ENCODE data around the gene ZNF827.
A peak's percentile ranks its signal among the peaks of the same experiment; 100 is the strongest.

Gene ZNF827

DNA sequence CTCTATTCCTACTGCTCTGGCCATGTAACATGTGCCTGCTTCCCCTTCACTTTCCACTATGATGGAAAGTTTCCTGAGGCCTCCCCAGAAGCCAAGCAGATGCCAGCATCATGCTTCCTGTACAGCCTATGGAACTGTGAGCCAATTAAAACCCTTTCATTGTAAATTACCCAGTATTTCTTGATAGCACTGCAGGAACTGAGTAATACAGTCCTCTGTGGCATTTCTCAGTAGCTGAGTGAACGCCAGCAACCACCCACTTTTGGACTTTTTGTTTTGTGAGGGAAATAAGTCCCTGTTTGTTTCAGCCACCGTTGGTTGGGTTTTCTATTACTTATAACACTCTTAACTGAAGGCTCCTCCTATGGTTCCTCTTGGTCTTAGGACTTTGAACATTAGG lies 154.6 kb downstream of the ZNF827 start:
- no peak for DNase-seq

DNA sequence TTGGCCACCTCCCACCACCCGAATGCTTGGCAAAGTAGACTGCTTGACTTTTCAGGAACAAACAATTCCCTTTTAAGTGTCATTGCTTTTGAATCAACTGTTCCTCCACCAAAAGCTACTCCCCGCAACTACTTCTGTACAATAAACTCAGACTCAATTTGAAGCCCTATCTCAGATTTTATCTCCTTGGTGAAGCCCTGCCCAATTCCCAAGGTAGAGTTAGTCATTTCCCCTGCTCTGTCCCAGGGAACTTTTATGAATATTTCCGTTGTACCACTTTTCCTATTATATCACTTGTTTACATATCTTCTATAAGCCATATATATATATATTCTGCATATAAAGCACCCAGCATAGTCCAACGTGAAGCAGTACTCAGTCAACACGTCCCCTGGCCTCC lies 155.9 kb downstream of the ZNF827 start:
- no peak for DNase-seq

DNA sequence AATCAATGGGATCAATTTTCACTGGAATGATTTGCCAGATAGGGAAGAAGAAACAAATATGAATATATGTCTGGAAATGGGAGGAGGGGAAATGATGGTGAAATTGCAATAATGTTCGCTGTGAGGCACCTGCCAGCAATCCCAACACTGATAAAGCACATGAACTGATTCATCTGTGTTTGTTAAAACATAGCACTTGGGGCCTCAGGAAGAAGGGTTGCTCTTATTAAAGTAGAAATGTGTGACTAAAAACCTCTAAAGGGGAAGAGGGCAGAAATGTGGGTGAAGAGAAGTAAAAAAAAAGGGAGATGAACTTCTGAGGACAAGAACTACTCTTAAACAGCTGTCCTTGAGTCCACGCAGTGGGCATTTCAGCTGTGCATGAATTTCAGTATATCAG lies 157.3 kb downstream of the ZNF827 start:
- no peak for DNase-seq

DNA sequence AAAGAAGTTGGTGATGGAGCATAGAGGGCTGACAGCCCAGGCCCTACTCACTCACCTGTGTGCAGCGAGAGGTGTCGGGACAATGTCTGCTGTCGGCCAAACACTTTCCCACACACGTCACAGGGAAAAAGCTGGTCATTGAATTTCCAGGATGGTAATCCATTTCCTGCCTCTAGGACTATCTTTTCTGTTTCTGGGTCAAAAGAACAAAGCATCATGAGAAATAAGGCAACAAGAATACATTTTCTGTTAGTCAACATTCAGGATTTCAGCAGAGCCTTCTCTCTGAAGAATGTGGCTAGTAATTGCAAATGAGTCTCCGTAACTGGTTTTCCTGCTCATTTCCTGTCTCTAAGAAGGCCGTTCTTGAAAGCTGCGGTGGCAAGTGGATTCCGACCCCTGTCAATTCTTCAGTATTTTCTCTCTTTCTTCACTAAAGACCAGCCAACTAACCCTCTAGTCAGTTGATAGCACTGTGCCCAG lies 159.3 kb downstream of the ZNF827 start:
- no peak for DNase-seq

DNA sequence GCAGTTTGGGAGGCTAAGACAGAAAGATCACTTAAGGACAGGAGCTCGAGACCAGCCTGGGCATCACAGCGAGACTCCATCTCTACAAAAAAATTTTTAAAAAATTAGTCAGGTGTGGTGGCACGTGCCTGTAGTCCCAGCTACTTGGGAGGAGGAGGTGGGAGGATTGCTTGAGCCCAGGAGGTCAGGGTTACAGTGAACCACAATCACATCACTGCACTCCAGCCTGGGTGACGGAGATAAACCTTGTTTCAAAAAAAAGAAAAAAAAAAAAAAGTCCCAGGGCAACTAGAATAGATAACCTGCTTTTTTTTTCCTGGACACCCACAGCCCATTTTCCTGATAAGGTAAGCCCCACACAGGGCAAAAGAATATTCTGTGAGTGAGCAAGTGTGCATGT lies 162.4 kb downstream of the ZNF827 start:
- DNase-seq = no peak

DNA sequence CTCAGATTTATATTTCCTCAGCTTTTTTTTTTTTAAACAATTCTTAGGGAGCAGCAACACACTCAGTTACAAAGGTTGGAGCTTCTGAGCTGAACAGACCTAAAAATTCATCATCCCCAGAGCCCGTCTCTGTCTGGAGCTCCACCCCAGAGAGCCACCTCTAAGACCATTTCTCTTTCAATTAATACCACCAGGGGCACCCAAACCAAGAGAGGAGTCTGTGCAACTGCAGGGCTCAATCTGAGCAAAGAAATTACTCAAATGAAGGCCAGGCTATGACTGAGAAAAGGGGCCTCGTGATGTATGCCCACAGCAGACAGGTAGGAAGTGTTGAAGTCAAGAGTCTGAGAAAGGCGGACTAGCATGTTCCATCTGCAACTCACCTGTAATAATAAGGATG lies 163.2 kb downstream of the ZNF827 start:
- no peak for DNase-seq

DNA sequence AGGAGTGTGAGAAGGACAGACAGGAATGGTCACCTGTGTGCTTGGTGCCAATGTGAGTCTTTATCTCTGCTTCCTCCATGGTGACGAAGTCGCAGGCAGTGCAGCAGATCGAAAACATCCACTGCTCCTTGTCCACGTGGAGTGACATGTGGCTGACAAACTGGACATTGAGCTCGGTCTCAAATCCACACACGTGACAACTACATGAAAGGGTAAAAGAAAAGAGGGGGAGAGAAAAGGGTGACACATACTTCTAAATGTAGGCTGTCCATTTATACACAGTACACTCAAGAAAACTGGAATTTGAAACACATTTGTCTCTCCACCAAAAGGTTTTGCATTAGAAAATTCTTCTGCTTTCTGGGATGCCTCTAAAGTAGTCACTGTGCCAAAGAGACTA lies 164.2 kb downstream of the ZNF827 start:
- no peak for DNase-seq

DNA sequence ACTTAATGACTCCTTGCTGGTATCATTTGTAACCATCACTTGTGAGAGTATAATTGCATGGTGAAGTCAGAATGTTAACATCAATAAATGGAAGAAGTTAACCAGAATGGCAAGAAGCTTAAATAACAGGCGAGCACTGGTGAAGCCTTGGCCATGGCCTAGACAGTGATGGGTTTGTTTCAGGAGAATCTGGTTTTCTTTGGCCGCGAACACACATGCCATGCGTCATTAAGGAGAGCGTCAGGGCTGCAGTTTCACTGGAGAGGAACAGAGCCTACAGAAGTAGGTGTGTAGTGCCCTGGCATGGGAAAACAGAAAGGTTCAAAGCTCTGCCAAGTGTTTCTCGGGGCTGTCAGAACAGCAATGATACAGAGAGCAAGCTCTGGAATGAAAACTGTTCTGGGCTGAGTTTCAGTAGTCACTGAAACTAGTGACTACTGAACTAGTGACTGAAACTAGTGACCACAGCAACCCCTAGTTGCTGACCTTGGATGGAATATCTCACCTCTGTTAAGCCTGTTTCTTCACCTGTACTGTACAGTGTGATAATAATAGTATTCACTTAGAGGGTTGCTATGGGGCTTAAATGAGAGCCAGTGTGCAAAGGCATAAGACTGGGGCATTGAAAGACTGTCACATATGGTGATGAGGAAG lies 164.9 kb downstream of the ZNF827 start:
- no peak for DNase-seq

DNA sequence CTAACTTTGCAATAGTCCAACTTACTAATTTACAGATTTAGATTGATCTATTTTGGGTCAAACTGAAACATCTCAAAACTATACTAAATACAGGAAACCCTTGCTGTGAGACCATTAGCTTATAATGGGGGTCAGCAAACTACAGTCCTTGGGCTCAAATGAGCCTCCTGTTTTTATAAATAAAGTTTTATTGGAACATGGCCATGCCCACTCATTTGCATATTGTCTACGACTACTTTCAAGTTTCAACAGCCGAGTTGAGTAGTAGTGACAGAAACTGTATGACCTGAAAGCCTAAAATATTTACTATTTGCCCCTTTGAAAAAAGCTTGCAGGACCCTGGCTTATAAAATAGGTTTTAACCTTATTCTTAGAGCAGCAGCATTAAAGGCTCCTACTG lies 166.3 kb downstream of the ZNF827 start:
- DNase-seq = no peak

DNA sequence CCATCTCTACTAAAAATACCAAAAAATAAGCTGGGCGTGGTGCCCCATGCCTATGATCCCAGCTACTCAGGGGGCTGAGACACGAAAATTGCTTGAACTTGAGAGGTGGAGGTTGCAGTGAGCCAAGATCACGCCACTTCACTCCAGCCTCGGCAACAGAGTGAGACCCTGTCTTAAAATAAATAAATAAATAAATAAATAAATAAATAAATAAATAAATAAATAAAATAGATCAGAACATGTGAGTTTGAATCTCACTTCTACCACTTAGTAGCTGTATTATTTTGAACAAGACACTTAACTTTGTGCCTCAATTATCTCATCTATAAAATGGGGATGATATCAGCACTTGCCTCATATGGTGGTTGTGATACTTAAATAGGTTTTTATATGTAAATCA lies 168.5 kb downstream of the ZNF827 start:
- DNase-seq = no peak

DNA sequence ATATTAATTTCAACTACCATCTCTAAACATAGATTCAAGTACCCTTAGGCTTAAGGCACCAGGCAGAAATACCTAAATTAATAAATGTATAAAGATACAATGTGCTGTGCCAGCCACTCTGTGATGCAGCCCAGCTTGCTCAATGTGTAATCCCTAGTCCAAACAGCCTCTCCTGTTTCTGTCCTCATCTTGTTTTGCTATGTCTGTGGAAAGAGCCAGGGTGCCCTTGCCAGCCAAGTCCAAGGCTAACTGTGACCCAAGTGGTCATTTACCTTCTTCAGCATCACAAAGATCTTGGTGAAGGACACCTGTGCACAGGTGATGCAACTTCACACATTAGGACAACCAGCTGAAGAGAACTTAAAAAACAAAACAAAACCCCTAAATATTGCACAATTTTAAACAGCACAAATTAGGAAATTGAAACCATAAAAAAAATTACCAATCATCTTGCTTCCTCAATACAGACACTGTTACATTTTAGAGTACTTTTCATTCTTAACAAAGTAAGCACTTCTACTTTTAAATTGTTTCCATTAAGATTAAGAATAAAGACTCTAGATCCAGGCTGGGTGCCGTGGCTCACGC lies 169.1 kb downstream of the ZNF827 start:
- DNase-seq = no peak

DNA sequence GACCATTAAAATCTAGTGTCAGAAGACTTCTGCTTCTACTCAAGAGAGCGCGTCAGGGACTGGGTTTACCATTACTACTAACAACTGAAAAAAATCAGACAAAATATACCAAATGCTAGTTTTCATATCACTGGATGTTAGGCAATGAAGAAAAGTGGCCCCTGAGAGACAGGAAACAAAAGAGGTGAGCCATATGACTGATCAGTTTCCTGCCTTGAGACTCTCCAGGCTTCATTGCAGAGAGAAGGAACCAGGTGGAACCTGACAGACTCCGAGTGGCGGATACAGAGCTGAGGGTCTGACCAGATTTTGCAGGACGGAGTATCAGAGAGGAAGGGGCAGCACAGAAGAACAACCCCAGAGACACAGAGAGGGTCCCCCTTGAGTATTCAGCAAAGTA lies 172.3 kb downstream of the ZNF827 start:
- DNase-seq = no peak

DNA sequence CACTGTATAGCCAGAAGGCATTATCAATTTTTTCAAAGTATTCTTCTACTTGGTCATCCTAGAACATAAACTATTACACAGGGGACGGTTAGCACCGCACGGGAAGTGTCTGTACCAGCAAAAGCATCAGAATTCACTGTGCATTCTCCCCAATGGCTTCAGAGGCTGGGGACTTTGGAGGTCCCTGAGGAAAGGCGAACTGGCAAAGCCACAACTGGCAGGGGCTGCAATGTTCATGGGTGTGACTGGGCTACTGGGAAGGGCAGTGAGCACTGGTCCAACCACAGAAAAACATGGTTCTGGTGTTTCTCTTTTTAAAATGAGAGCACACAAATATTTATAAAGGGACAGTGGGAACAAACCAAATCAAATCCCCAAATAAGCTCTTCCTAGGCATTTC lies 175.2 kb downstream of the ZNF827 start:
- DNase-seq = no peak

DNA sequence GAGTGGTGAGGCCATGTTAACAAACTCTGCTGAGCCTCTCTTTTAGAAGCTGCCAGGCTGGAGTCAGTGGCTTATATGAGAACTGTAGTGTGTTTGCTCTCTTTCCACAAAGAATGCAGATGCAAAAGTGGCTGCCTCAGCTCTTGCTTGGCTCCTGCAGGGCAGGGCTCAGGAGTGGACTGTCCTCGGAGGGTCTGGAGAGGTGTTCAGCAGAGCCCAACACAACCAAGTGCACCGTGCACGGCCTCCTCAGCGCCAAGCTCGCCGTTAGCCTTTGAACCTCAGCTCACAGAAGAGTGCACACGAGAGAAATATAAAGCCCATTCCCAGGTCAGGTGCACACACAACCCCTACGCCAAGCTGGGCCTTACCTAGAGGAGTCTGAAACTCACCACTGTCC lies 175.9 kb downstream of the ZNF827 start:
- no peak for DNase-seq

DNA sequence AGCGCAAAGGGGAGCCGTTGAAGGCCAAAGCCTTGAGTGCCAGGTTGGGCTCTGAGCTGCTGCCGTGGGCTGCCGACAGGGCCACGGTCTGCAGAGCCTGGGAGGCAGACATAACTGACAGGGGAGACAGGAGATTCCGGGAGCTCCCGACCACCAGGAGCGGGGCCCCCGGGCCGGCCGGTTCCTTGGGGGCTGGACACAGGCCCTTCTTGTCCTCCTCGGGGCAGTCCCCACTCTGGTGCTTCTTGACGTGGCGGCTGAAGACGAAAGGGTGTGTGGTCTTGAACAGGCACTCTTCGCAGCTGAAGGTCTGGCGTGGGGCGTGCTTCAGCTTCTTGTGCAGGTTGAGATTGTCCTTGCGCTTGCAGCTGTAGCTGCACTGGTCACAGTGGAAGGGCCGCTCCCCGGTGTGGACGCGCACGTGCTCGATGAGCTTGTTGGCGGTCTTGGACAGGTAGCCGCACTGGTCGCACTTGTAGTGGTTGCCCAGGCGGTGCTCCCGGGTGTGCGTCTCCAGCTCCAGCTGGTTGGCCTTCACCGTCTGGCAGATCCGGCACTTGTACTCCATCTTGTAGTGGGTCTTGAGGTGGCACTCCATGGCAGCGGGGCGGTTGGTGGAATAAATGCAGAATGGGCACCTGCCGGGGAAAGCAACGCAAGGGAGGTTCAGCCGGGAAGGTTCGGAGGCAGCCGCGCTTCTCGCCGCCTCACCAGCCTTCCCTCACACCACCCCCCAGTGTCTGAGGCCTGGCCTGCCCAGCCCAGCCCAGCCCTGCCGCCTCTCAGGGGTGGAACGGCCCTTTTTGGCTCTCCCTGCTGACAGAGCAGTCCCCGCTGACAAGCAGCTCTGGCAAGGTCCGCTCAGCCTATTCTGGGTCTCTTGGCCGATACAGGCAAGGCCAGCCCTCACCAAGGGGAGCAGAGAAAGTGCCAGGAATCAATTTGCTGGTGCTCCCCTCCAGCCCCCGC lies 177.4 kb downstream of the ZNF827 start:
- no peak for DNase-seq

DNA sequence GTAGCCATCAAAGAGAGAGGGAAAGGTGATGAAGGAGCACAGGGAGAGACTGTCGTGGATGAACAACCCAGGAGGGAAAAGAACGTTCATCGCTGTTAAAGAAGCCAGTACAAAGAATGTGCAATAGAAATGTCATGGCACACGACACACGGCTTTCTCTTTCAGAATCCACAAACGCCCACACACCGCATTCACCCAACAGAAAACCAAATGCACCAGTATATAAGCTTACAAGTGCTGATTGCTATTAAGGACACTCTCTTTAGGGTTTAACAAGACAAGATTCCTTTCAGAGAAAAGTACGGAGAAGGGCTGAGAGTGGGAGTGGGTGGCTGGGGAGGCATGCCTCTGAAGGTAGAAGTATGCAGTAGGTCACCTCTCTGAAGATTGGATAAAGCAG lies 178.4 kb downstream of the ZNF827 start:
- no peak for DNase-seq

DNA sequence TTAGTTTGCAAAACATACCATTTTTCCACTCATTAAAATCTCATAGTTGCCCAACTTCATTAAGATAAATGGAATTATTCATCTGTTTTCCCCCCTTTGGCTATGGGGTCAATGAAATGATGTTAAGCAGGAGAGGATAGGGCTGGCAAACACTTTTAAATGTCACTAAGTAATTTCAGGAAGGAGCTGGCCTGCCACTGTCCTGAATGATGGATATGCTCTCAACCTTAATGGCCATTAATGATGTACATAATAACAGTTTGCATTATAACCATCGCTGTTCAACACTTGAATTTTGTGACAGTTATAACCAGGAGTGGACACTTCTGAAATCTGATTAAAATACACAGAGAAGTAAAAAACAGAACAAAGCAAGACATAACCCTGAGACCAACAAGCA lies 181.4 kb downstream of the ZNF827 start:
- no peak for DNase-seq

DNA sequence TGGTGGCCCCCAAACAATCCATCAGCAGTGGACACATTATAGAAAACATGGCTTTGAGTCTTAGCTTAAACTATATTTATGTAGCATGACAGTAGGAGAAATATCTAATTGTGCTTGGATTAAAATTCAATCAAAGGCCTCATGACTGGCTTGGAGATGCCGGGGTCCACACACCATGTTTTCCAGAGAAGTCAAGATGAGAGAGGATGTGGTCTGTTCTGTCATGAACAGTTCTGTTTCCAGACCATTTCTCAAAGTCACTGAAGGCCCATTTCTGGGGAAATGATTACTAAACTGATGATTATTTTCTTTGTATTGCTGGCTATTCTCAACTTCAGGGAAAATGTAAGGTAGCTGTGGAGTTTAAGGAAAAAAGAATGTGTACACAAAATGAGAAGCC lies 182.4 kb downstream of the ZNF827 start:
- DNase-seq = no peak

DNA sequence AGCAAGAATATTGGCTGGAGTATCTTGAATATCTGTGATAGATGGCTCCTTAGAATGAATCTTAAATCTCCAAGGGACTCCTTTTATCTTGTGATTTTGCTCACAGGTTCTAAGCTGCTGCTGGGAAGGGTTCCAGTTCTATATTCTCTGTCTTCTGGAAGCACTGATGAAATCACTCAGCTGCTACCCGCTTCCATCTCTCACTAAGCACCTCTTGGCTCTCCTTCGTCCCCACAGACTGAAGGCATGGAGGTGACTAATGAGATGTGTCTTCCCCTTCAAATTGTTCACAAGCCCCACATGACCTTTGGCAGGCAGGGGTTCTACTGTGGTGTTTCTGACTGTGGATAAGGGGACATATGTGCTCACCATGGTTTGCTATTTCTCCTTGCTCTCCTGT lies 182.8 kb downstream of the ZNF827 start:
- DNase-seq = no peak

DNA sequence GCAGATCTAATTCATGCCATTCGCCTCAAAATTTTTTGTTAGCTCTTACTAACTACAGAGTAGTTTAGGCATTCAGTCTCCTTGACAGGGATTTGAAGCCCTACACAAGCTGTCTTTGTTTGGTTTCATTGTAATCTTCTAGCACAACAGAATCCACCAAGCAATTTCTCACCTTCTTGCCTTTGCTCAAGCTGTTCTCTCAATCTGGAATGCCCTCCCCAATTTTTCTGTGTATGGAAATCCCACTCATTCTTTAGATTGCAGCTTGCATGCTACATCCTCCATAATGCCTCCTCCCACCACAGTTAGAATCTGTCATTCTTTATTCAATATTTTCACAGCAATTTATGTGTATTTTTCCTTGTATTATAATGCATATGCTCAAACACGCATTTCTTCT lies 195.0 kb downstream of the ZNF827 start:
- no peak for DNase-seq

DNA sequence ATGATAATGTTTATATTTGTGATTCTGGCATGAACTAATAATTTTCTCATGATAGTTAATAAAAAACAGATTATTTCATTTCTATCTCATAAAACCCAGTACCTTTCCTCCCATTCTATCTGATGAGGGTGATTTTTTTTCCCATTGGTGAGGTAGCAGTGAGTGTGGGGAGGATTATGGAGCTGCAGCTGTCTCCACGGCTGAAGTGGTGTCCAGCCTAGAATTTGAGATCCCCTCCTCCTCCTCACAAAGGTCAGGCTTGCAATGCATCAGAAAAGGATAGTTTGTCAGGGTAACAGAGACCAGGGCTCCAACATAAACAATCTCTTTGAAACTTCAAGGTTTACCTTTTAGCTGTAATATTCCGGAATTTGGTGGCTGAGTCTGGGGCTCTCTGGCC lies 197.8 kb downstream of the ZNF827 start:
- no peak for DNase-seq

DNA sequence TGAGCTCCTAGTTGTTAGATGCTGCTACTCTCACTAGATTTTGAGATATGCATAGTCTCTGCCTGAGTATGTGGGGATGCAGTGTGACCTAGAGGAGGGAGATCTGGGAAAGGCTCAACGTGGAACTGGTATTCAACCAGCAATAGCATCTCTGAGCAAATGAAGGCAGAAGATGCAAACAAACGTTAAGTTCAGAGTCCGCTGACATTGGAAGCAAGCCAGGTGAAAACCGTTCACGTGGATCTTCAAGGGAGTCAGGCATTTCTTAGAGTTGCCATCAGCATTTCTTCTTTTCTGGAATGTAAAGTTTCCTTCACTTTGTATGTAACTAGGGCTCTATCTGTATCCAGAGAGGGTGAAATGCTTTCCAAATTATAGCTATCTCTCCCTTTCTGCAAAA lies 198.8 kb downstream of the ZNF827 start:
- no peak for DNase-seq

DNA sequence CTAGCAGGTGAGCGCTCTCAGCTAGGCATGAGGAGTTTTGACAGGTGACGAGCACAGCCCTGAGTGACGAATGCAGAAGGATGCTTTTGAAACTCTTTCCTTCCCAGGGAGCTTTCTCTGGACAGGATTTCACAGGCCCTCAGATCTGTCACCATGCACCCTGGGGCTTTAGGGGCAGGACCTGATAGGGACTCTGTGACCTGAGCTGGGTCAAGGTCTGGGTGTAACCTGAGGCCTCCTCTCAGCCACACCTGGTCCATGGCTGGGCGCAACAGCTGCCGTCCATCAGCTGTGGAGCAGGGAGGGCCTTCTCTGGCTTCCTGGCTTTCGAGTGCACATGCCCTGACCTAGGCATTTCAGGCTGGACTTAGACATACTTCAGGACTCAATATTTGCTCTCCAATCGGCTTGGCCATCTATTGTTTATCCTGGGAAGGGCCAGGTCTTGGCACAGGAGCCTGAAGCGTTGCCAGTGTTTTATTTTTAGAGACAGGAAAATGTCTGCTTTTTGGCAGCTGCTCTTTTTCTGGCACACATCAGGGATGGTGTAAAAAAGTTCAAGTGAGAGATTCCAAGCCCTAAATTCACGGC lies 202.3 kb downstream of the ZNF827 start:
- peak; percentile 61 for DNase-seq

DNA sequence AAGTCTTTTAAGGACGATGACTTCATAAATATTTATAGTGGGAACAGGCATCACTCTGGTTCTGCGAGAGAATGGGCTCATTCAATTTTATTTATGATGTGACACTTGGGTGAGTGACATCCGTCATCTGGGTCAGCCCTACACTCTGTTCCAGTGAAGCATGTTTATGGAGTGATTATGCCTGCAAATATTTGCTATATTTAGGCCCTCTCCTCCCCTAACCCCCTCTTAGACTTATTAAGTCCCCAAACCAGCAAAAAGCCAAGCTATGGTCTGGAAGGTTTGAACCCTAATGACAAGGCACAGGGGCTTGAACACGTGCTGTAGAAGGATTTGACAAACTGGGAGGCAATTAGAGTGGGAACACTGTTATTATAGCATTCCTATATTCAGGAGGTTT lies 202.8 kb downstream of the ZNF827 start:
- DNase-seq = no peak

Measured in right forelimb (tissue), 1 donor.